HG02571 (cell line): ENCODE results near the gene EAF1.
"Not testable (repeated sequence)": the region's sequence is repeated elsewhere in the genome, so short reads cannot be mapped to it uniquely, and the experiment has no call there.

Experiments
- ATAC-seq: cut with Tn5 transposase; IDR thresholded peaks from one replicate; pipeline ENCODE4 v1.9.1; 2021; ENCODE audit warnings: mild to moderate bottlenecking, moderate library complexity; ENCODE audit not compliant: unreplicated experiment

EAF1 gene

DNA sequence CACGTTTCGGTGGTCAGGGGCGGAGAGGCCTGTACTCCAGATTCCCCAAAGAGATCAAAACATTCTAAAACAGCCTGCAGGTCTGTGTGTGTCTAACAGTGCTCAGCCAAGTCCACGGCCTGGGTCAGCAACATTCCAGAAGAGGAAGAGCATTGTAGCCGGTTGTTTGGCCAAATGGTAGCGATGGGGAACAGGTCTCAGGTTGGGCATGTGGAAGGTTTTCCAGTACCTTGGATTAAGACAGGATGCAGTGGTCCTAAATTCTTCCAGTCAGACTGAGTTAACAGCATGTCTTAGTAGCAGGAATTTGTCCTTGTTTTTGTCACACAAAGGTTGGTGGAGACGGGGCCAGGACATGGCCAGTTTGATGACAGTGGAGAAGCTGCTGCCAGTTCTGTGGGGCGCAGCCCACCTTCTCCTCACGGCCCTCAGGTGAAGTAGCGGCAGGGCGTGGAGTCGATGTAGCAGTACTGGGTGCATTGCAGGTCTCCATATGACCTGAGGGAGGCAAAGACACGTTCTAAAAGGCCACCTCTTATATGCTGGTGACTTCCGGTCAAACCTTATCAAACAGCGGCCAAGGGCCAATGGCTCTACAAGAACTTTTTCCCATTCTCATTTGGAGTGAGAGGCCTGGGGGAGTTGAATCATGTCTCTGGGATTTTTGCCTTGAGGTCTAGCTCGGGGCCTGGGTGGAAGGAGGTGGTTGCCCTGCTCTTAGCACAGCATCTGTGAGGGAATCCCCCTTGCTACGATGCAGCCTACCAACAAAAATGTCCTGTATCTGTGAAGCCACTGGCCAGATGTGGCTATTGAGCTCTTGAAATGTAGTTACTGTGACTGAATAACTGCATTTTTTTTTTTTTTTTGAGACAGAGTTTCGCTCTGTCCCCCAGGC is 24.1 kb downstream of the EAF1 start:
- ATAC-seq, result no peak

DNA sequence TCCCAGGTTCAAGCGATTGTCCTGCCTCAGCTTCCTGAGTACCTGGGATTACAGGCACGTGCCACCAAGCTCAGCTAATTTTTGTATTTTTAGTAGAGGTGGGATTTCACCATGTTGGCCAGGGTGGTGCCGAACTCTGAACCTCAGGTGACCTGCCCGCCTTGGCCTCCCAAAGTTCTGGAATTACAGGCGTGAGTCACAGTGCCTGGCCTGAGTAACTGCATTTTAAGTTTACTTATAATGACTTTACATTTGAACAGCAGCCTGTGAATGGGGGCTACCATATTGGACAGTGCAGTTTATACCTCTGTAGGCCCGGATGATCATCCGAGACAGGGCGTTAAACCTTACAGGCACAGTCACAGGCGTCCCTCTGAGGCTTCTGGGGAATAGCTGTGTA is 24.8 kb downstream of the EAF1 start:
- no peak for ATAC-seq

DNA sequence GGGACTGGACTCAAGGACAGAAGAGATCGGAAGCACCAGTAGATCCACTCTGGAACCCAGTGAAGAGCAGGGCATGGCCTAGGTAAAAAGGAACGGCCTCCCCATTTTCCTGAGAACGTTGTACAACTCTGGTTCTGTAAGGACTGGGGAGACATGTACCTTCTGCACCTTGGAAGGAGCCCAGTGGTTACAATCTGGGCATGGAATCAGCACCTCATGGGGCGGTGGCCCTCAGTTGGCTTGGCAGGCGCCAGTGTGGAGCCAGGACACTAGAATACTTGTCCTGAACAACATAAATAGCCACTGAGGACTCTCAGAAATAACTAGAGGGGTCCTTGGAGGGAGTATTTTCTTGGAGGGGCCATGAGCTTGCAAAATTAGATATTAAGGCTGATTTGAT is 25.6 kb downstream of the EAF1 start:
- no peak for ATAC-seq

DNA sequence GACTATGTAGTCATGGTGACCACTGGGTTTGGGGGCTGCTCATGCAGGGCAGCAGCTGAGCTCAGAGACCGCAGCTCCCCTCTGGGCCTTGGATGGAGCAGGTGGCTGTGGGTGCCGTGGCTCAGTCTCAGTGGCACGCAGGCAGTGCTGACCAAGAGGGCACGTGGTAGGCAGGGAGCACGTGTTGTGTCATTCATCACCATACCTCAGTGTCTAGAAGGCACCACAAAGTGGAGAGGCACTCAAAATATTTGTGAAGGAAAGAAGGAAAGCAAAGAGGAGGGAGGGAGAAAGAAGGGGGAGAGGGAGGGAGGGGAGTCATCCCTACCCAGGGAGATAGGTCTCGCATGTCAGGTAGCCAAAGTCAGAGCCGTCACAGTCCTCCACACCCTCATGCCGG is 26.1 kb downstream of the EAF1 start:
- ATAC-seq, result no peak

DNA sequence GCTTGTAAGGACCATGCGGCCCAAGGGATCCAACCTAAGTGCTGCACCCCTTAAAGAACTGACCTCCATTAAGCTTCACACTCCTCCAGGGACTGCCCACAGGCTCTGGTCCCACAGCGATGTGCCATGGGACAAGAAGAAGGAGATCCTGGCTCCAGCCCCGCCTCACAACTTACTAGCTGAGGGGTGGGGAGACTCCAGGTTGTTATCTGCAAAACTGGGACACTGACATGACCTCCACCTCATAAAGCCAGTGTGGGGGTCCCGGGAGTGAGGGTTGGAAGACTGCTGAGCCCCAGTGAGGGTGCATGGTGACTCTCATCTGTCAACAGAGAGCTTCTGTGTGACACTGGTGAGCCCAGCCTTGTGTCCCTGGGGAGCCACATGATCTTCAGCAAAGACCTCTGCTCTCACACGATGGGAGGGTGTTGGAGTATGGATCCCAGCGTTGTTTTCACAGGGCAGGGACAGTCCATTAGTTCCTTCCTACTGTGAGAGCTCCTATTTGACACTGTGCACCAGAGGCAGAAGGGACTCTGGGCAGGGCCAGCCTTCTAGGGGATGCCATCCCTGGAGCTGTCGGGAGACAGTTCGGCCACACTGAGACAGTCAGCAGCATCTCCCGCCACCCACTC is 26.7 kb downstream of the EAF1 start:
- ATAC-seq, result no peak

DNA sequence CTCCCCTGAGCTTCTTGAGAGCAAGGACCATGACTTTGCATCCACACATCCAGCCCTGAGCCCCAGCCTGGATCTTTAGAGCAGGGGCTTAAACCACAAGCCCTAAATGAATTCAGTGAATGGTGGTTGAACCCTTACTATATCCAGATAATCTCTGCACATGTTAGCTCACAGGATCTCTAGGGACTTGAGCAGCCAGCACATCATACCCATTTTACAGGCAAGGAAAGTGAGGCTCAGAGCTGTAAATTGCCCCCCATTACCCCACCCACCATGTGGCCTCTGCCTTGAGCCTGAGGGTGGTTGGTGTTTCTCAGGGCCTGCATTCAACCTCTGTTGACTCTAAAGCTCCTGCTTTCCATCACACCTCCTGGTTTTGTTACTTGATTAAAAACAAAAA is 27.6 kb downstream of the EAF1 start:
- ATAC-seq, result no peak

DNA sequence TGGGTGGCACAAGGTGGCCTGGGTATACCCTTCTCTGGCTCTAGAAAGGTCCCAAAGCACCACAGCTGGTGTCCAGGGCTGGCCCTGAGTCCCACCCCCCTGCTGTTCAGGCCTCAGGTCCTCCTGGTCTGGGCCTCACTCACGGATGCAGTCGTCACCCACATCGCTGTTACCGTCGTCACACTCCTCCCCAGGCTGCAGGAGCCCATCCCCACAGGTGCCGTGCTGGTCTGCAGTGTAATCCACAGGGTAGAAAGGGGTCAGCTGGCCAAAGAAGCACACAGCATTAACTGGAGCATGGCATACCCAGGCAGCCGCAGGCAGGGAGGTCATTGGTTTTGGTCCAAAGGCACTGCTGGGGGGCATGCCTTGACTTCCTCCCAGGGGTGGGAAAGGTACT is 28.4 kb downstream of the EAF1 start:
- ATAC-seq, result no peak

DNA sequence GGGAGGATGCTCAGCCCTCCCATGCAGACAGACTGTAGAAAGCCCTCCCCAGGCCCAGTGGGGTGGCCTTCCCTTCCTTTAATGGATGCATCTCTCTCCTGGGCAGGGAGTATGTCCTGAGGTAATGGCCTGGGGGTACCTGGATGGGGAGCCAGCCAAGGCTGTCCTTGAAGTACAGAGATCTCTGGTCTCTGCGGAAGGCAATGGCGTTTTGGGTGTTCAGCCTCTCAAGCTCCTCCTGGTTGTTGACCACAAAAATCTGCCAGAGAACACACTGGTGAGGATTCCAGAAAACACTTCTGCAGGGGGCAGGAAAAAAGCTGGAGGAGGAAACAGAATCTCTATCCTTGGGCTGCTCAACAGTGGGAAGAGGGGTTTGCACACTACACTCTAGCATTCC is 28.9 kb downstream of the EAF1 start:
- no peak for ATAC-seq

DNA sequence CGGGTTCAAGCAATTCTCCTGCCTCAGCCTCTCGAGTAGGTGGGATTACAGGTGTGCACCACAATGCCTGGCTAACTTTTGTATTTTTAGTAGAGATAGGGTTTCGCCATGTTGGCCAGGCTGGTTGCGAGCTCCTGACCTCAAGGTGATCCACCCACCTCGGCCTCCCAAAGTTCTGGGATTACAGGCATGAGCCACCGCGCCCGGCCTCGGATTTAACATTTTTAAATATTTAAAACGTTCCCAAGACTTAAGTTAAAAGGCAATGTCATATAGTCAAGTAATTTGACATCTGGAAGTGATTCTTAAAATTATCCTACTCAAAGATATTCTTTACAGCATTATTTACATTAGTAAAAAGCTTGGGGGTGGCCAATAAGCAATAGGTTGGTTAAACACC is 29.5 kb downstream of the EAF1 start:
- ATAC-seq, result not testable (repeated sequence)

DNA sequence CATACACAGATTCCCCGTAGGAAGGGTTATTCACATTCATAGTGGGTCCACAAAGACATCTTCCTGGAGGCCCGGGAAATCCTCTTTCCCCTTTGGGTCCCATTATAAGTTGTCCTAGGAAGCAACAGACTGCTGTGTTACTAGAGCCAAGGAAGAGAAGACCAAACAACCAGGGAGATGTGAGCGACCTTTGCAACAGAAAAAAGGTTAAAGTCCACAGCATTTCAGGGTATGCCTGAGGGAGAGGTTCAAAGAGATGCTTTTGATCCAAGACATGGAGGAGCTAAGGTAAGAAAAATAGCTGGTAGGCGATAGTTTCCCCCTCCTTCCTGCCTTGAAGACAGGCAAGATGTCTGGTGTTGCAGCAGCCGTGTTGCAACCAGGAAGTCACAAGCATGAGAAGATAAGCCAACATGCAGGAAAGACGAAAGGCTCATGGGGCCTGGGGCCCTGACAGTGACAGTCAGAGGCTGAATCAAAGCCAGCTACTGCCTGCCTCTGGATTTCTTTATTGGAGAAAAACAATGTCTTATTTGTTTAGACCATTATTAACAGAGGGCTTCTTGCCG is 30.9 kb downstream of the EAF1 start:
- ATAC-seq, result no peak

DNA sequence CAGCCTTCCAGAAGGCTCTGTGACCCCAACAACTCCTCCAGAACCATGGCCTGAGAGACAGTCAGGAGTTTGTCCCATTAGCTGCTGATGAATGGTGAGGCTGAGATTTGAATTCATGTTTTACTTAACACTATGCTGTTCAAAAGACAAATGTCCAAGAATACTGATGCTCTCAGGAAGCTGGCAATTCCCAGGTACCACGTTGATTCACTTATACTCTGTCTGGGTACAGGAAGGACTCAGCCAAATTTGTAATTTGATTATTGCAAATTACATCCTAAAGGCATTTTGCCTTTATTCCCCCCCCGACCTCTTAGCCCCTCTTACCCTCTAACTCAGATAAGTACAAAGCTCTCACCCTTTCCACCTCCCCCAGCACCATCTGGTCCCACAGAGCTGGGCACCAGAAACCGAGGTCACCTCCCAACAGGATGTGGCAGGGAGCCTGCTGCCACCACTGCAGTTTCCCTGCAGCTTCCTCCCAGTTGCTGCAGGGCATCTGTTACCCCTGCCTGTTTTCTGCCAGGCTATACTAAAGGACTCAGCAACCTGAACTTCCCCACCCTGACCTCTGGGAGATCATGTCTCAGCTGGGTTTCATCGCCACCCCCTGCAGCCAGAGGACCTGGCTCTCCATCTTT is 33.6 kb downstream of the EAF1 start:
- no peak for ATAC-seq

DNA sequence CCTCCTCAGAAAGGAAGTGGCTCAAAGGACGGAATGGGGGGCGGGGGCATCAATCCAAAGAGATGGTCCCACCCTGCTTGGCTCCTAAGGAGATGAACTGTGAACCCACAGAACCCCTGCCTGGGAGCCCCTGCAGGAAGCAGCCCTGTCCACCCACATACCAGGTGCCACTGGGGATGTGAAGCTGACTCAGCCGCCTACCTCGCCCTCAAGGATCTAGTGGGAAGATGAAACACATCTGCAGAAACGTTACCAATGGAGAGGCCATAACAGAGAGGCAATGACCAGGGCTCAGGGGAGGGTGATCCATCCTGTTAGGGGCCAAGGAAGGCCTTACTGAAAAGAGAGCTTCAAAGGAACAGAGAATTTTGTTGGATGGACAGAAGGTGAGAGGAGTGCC is 35.1 kb downstream of the EAF1 start:
- ATAC-seq, result no peak

DNA sequence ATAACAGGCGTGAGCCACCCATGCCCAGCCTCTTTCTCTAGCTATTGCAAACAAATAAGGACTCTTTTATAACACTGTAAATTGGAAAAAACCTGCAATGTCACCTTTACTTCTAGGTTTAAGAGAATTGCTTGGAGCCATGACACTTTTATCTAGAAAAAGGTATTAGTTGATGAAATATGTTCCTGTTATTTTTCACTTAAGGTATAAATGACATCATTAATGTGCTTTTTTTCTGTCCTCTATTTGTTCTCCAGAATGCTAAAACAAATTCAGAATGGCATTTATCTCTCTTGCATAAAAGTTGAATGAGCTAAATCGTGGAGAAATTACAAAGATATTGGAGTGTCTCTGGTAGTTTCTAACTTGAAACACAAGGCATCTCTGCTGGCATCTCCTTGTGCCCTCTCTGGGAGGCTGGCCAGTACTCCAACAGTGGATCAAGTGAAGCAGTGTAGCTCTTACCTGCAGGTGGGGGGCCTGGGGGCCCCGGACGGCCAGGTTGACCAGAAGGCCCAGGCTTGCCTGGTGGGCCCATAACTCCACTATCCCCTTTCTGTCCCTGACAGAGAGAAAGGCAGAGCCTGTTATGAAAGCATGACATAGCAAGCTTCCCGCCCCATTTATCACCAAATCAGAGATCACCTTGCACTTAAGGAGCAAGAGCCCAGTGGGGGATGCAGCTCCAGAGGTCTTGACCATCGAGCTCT is 38.6 kb downstream of the EAF1 start:
- no peak for ATAC-seq

DNA sequence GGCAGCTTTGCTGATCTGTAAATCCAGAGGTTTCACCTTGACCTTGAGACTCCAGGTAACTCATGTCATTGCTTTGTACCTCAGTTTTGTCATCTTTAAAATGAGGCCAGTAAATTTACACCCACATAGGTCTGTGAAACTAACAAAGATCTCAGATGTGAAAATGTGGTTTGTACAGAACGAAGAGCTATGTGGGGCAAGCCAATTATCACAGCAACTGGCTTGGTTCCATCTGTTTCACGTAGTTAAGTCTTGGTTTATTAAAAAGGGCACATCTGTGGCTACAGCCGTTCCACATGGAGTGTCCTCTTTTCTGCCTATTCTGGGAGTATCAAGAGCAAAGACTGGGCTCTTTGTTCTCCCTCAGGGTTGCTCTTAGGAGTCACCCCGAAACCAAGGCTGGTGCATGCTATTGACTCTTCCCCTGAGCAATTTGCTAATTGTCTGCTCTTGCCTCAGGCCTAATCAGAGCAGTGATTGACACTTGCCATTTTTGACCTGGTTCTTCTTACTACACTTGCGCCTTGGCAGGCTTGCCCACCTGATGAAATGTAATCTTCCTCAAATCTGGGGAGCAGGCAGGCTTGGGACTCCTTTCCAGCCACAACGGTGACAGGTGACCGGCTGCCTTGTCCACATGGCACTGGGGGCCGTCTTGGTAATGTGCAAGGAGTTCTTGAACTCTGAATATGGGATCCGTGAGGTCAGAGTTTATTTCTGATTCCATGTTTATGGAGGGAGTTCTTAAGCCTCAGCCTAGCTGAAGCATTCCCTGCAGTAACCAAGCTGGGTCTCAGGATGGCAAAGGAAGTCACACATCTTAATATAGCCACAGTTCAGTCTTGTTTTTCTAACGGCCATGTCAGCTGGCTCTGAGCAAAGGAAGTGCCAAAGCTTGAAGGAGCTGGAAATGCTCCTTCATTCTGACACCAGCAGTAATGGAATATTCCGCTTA is 40.1 kb downstream of the EAF1 start:
- no peak for ATAC-seq

DNA sequence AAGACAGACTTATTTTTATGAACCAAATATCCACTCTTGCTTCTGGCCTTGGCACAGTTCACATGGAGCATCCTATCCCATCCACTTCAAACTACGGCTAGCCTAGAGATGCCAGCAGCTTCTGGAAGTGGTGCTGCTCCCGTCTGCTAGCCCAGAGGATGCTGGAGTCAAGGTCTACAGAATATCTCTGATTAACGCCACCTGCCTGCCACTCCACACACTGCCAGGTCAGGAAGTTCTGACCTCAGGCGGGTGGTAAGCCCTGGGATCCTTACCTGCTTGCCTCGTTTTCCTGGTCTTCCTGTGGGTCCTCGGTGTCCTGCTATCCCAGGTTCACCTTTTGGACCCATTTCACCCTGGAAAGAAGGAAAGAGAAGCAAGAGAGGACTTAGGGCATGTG is 42.9 kb downstream of the EAF1 start:
- no peak for ATAC-seq

DNA sequence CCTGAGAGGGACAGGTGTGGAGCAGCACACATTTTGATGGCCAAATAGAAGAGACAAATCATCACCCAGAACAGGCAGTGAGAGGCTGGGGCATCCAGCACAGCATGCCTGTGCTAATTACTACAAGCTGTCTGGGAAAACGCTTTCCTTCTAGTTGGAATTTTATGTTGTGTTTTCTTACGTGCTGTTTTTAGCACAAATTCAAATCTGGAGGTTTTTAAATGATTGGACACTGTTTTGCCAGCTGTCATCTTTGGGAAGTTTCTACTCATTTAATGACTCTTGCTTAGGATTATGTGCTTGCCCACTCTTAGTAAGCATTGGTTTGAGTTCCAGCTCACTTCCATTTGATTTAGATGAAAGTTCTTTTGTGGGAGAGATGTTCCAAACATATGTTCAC is 43.5 kb downstream of the EAF1 start:
- no peak for ATAC-seq

DNA sequence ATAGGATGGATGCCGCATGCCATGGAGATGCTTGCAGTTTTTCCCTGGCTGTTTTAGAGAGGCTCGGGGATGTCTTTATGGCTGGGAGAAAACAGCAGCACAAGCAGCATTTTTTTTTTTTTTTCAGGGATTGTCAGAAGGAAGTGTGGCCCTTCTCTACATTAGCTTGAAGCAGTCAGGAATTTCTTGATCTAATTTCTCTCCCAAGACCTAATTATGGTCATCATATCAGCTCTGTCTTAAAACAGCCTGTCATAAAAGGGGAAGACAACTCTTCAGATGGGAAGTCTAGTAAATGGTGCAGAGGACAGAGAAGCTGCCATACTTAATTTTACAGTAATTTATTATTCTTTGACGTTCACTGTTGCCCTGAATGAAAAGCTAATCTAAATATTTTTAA is 44.5 kb downstream of the EAF1 start:
- no peak for ATAC-seq

DNA sequence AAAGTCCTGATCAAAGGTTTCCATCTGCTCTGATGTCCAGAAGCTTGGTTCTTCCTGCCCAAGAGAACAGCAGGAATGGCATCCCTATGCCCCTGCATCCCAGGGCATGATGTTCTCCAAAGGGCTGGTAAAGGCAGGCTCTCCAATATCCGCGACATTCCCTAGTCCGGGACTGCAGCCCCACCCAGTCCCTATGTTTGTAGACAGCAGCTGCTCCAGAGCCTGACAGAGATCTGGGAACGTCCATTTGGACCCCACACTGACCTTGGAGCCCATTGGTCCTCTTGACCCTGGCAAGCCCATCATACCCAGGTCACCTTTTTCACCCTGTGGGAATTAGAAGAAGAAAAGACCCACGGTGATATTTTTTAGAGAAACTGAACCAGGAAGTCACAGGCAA is 47.8 kb downstream of the EAF1 start:
- ATAC-seq, result no peak

DNA sequence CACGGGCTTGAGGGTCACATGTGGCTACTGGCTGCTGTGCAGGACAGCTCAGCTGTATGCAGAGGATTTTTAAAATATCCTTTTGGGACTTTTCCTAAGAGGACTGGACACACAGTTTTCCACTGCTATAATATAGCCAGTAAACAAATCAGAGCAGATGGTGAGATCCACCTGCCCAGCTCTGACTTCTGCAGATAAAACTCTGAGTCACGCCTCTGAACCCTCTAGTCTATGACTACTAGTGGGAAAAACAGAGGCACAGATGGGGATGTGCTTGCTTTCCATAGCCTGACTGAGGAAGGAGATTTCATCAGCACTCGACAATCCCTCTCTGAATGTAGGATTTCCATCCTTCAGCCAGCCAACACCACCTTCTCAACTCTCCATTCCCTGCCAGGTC is 49.0 kb downstream of the EAF1 start:
- ATAC-seq, result no peak
